Kidney tubule cell (primary cell): ENCODE results near the gene RHEBL1.

Experiments
- DNase-seq: peaks from one replicate; pipeline ENCODE4 v3.0.0-alpha.2; 2018; ENCODE audit warnings: low spot score

Gene RHEBL1

GRCh38 chr12:49069507-49070346 lies at the start of gene RHEBL1:
TSS of gene RHEBL1 (minus strand) at chr12:49069979. CDS start at chr12:49069785, 194 bp downstream.
- peak; percentile 98 for DNase-seq

GRCh38 chr12:49111206-49111605 lies 41.4 kb upstream of the RHEBL1 start:
- peak; percentile 33 for DNase-seq

GRCh38 chr12:49110464-49111155 lies 40.8 kb upstream of the RHEBL1 start, which contains the start of gene LMBR1L:
TSS of gene LMBR1L (minus strand) at chr12:49110847. CDS start at chr12:49110555, 292 bp downstream.
- DNase-seq, result peak; percentile 98

- no peak for DNase-seq
Observed at GRCh38 chr12:49109641-49110463, 40.1 kb upstream of the RHEBL1 start.

- peak; percentile 20 for DNase-seq
Observed at GRCh38 chr12:49108958-49109404, 39.2 kb upstream of the RHEBL1 start.

- no peak for DNase-seq
Observed at GRCh38 chr12:49105504-49106084, 35.8 kb upstream of the RHEBL1 start.

GRCh38 chr12:49104822-49105221 lies 35.0 kb upstream of the RHEBL1 start:
- DNase-seq, result no peak

GRCh38 chr12:49100380-49100779 lies 30.6 kb upstream of the RHEBL1 start:
- no peak for DNase-seq

- DNase-seq, result no peak
Observed at GRCh38 chr12:49098703-49099102, 28.9 kb upstream of the RHEBL1 start.

- peak; percentile 41 for DNase-seq
Observed at GRCh38 chr12:49098035-49098451, 28.3 kb upstream of the RHEBL1 start.

- DNase-seq, result no peak
Observed at GRCh38 chr12:49097381-49097780, 27.6 kb upstream of the RHEBL1 start.

- DNase-seq, result no peak
Observed at GRCh38 chr12:49094975-49095365, 25.2 kb upstream of the RHEBL1 start.

- no peak for DNase-seq
Observed at GRCh38 chr12:49094160-49094974, 24.6 kb upstream of the RHEBL1 start, which contains the start of gene DHH. TSS of gene DHH (minus strand) at chr12:49094801. CDS start at chr12:49094512, 289 bp downstream.

- DNase-seq, result no peak
Observed at GRCh38 chr12:49093792-49094159, 24.0 kb upstream of the RHEBL1 start.

GRCh38 chr12:49092816-49093406 lies 23.1 kb upstream of the RHEBL1 start:
- DNase-seq, result no peak

GRCh38 chr12:49092086-49092815 lies 22.5 kb upstream of the RHEBL1 start:
- DNase-seq, result peak; percentile 53

- no peak for DNase-seq
Observed at GRCh38 chr12:49091836-49092085, 22.0 kb upstream of the RHEBL1 start.

GRCh38 chr12:49091056-49091835 lies 21.5 kb upstream of the RHEBL1 start:
- no peak for DNase-seq
